ENCODE results near the gene TRMT10A.

DNA sequence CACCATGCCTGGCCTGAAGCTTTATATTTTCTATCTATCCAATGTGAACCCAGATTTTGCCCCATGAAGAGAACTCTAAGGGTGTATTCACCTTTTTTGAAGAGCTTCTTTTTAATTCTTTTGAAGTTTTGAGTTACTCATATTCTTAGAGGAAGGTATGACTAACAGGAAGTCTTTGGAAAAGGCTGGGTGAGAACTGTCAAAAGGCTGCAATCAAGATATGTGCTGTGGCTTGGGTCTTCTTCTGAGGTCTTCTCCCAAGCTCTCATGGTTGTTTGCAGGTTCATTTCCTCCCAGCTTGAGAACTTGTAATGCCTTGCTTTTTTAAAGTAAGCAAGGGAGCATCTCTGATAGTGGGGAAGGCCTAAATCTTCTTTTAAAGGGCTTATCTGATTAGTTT lies 56.1 kb downstream of the TRMT10A start:
- TF ChIP-seq NFIC (IDR thresholded peaks at IDR 0.05) (no peak), EP300 (IDR thresholded peaks at IDR 0.05; ENCODE audit: borderline replicate concordance) (no peak), CEBPB (IDR thresholded peaks at IDR 0.05) (no peak)
